Germinal center (tissue), 1 donor: Measurements from ENCODE around the gene SH3PXD2A.

ENCODE experiments used
- DNase-seq: peaks from one replicate; pipeline ENCODE4 v3.0.0; 2012; ENCODE audit warnings: mixed read lengths, low spot score

The SH3PXD2A gene

DNA sequence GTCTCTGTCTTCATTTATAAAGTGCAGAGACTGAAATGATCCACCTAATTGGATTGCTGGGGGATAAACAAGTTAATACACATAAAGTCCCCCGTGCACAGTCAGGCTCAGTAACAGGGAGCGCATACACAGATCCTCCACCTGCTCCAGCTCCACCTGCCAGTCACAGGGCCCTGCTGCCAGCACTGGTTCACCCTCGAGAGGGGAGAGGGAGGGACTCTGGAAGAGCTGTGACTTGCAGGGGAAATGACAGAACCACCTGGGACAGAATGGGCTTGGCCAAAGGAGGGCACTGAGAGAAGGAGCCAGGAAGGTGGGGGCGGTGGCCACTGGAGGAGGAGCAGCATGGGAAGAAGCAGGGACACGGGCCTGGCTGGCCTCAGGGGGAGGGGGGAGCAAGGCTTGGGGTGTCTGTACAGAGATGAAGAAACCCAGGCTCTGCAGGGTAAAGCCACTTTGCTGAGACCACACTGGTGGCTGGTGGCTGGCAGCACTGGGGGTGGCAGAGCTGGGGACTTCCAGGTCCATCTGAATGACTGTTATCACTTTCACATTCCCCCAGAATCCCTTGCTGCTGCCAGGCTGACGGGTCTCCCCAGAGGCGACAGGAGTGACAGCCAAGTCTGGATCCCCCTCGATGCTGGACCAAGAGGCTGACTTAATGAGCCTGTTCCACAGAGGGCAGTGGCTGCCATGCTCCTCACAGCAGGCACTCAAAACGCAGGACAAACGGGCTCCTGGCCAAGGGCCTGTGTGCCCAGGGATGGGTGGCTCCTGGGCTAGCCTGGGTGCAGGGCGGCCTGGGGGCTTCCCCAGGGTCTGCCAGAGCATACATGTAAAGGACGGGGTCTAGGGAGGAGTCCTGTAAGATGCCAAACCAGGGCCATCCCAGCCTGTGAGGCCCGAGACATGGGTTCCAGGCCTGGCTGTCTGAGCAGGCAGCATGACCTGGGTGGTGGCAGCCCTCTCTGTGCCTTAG, 151.1 kb downstream of the SH3PXD2A start:
- DNase-seq = no peak

DNA sequence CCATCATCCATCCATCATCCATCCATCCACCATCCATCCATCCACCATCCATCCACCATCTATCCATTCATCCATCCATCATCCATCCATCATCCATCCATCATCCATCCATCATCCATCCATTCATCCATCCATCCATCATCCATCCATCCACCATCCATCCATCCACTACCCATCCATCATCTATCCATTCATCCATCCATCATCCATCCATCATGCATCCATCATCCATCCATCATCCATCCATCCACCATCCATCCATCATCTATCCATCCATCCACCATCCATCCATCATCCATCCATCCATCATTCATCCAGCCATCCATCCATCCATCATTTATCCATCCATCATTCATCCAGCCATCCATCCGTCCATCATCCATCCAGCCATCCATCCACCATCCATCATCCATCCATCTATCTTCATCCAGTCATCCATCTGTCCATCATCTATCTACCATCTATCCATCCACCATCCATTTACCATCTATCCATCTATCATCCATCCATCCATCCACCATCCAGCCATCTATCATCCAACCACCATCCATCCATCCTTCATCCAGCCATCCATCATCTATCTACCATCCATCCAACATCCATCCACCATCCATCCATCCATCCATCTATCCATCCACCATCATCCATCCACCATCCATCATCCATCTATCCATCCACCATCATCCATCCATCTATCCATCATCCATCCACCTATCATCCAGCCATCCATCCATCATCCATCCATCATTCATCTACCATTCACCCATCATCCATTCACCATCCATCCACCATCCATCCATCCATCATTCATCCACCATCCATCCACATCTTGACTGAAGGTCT, 153.8 kb downstream of the SH3PXD2A start:
- DNase-seq = no peak

DNA sequence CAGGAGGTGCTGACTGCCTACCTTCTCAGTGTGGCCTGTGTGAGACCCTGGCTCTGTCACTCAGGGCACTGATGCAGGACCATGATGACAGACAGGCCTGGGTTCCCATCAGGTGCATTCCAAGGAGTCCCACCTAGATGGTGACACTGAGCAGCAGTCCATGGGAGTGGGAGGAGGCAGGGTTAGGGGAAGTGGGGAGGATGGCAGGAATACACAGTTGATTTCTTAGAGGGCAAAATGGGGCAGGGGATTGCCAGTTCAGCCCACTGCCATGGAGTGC, 155.0 kb downstream of the SH3PXD2A start:
- DNase-seq = no peak

DNA sequence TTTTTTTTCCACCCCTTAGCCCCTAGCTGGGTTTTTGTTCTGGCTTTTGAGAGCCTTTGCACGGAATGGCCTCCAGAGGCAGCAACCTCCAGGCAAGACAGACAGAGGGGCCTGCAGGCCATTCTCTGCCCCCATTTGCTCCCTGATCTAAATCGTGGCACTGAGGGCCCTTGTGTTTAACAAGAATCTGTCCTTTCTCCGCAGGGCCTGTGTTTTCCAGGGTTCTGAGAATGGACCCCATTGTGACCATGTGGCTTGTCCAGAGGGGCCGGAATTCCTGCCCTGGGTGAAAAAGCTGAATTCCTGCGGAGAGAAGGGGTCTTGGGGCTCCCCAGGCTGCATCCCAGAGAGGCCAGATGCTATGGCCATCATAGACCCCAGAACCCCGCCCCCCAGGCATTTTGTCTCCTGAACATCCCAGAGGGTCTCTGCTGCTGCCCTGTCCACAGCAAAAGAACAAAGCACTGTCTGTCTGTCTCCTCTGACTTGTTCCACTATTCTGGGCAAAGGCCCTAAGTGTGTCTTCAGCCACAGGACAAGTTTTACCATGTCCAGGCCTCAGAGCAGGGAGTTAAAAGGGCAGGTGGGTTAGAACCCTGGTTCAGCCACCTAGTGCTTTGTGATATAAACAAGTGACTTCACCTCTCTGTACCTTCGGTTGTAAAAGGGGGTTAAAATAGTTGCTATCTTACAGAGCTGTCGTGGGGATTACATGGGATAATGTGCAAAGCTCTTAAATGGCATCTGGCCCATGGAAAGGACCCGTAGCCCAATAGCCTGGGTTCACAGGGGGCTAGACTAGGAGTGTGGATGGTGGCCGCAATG, 155.6 kb downstream of the SH3PXD2A start:
- DNase-seq = no peak

DNA sequence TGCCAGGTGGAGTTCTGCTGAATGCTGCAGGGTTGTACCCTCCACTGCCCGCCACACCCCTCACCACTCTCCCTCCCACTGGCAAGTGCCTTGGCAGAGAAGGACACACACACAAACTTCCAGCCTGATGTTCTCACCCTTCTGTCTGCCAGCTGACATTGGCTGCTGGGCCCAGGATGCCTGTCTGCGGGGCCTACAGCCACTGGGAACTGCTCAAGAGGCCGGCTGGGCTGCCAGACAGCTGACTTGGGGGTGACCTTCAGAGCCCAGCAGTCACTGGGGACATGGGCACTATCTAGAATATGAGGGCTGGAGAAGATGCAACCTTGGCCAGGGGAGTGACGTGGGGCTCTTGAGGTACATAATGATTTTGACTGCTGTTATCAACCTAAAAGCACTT, 157.1 kb downstream of the SH3PXD2A start:
- no peak for DNase-seq

DNA sequence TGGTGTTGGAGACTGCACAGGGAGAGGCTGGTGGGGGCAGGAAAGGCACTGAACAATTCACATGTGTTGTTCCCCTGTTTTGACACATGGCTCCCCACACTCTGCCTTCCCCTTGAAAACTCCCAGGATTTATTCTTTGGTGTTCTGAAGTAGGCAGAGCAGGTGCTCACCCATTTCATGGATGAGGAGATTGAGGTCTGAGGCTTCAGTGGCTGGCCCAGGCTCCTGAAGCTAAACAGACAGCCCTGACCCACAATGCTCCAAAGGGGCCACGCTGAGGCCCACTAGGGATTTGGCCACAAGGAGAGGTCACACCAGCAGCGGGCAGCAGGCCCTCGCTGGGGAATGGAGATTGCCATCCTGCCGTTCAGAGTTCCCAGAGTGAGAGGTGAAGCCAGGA, 157.6 kb downstream of the SH3PXD2A start:
- DNase-seq = no peak

DNA sequence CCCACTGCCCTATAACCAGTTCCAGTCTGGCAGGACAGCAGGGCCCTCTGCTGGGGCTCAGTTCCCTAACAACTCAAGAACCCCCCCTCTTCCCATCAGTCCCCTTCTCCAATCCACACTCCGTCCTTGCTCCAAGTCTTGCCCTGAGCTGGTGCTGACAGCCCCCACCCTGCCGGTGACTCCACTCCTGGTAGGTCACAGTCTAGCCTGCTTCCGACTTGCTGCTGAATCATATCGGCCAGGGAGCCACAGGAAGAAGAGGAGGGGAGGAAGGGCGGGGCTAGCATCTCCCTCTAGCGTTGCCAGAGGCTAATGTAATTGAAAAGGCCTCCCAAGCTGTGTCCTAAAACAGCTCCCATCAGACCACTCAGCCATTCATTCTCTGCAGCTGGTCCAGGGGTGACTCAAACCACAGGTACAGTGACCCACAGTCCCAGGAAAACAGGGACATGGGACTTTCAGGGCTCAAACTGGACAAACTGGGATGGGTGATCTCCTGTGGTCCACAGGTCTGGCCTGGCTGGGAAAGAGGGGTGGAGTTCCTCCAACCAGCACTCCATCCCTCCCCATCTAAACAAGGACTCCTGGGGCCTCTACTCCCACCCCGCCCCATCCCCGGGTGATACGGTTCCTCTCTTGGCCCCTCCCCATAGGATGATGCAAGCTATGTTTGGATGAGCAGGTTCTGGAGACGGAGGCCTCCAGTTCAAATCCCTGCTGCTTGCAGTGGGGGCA, 158.8 kb downstream of the SH3PXD2A start:
- DNase-seq = peak; percentile 65

DNA sequence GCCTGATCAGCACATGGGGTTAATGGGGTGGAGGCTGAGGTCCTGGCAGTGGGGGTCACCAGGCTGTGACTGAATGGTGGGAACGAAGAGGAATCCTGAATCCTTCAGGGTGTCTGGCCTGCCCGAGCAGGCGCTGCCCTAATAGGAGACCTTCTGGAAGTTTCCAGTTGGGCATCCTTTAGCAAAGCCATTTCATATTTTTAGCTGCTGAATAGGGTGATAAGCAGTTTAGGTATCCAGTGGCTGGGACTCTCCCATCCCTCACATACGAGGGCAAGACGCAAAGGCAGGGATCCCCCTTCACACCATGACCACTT, 159.3 kb downstream of the SH3PXD2A start:
- DNase-seq = no peak

DNA sequence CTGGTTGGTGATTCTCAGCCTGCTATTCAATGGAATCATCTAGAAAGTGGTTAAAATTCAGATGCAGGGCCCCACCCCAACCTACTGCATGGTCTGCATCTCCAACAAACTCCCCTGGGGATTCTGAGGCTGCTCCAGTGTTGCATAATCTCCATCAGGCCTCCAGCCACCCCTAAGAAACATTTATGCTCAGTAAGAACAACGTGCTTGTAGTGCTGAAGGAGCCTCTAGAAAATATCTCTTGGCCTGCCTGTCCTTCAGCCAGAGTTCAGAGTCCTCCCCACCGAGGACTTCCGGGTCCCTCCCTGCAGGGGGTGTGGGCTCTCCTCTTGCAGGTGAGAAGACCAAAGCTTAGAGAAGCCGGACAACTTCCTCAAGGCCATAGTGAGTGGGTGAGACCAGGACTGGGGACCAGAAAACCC, 159.8 kb downstream of the SH3PXD2A start:
- no peak for DNase-seq

DNA sequence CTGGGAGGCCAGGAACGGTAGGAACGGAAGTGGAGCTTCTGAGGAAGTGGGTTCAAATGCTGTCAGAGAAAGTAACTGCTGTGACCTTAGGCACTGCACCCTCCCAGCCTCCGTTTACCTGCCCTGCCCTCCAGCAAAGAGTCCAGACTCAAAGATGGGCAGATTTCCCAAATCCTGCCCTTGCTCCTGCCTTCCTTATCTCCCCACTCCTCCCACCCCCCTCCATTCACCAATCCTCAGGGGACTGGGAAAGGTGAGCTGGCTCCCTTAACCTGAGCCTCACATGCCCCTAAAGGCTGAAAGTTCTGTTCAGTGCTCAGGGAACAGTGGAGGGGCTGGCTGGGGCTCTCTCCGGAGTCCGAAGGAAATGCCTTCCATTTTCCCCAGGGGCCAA, 161.6 kb downstream of the SH3PXD2A start:
- no peak for DNase-seq

DNA sequence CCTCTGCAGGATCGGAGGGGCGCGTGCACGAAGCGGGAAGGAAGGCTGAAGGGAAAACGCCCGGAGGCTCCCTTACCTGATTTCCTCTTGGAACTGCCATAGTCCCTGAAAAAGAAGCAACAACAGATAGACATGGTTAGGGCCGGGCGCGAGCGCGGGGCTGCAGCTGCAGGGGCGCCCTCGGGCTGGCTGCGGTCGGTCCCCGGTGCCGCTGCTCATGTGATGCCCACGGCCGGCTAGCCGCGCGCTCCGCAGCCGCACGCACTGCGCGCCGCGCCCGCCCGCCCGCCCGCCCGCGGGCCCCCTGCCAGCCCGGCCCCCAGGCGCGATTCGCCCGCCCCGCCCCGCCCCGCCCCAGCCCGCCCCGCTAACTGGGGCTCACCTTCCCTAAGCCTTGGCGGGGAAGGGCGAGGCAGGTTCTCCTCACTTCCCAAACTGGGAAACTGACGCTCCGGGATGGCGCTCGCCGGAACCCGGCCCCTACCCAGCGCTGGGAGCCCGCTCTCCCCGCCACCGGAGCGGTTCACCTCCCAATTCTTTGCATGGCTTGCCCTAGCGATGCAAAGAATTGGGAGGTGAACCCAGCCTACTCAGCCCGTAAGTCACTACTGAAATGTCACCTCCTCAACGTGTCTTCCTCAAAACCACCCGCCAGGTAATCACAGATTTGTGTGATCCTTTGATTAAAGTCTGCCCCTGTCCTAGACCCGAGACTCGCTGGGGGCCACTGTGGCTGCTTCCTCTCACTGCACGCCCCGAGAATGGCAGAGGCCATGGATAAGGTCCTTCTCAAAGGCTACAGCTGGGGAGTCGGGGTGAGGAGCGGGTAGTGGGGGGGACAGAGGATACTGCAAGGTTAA, 162.2 kb downstream of the SH3PXD2A start:
- DNase-seq = peak; percentile 71

DNA sequence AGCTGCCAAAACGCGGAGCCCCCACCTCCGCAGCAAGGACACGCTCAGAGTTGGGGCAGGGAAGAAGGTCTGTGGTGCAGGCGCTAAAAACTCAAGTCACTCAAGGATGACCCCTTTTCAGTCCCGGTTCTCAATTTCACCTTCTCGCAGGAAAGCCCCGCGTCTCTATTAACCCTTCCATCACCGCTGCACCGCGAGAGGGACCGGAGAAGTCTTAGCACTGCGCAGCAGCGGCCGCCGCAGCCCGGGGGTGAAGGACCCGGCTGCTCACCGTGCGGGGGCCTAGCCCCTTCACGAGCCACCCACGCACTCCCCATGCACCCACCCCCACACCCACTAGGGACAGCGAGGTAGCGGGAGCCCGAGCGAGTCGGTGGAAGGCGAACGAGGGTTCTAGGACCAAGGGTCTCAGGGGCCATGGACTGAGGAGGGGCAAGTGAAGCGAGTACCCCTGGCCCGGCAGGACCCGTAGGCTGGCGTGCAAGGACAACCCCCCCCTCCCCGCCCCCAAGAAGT, 162.9 kb downstream of the SH3PXD2A start:
- DNase-seq = peak; percentile 58

DNA sequence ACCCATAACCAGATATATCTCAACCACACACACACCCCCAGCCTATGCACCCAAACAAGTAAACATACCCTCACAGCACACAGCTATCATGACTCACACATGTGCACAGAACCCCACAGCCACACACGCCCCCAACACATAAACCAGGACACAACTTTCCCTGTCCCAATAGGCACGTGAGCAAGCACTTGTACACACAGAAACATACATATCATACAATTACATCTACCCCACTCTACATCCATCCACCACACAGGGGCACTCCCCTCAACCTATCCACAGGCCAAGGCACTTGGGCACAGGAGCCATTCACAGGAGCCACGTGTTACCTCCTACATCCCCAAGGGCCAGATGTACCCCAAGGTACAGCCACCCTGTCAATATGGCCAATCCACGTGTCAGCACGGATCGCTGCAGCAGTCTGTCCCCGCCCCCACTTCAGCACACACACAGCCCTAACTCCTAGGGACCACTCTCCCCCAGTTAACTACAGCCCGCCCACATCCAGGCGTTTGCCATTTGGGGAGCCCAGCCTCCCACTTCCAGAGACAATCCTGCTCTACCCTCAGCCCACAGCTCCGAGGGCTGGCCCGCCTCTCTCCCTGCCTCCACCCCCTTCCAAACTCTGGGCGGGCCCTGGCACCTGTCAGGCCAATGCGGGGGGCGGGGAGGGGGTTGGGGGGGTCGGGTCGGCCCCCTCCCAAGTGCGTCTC, 163.5 kb downstream of the SH3PXD2A start:
- peak; percentile 36 for DNase-seq

DNA sequence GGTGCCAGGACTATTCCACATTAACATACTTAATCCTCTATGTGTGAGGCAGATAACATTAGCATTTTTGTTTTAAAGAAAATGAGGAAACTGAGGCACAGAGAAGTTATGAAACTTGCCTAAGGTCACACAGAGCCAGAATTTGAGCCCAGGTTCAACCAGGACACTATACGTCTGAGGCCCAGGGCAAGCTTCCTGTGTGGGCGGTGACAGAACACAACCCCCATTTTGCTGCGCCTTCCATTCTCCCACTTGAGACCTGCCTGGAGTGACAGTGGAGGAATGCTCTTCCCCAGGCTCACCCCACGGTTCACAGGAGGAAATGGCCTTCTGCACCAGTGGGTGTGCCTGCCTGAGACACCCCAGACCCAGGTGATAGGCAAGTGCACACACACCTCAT, 164.1 kb downstream of the SH3PXD2A start:
- no peak for DNase-seq

DNA sequence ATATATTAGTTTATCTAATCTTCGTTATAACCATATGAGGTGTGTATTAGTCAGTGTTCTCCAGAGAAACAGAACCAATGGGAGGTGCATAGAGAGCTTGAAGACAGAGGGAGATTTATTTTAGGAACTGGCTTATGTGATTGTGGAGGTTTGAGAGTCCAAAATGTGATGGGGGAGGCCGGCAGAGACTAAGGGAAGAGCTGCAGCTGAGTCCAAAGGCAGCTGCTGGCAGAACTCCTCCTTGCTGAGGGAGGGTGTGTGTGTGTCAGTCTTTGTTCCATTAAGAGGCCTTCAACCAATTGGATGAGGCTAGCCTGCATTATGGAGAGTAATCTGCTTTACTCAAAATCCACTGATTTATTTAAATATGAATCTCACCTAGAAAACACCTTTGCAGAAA, 165.1 kb downstream of the SH3PXD2A start:
- no peak for DNase-seq

DNA sequence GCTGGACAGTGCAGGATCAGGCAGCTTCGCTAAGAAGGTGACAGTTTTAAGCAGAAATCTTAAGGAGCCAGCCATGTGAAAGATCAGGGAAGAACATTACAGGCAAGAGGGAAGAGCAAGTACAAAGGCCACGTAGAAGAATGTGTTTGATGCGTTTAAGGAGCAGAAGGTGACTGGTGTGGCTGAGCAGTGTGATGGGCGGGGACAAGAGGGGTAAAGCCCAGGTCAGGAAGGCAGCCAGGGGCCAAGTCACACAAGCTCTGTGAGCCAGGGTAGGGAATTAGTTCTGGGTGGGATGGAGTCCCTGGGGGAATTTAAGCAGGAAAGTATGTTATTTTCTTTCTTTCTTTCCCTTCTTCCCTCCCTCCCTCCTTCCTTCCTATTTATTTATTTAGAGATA, 166.9 kb downstream of the SH3PXD2A start:
- no peak for DNase-seq

DNA sequence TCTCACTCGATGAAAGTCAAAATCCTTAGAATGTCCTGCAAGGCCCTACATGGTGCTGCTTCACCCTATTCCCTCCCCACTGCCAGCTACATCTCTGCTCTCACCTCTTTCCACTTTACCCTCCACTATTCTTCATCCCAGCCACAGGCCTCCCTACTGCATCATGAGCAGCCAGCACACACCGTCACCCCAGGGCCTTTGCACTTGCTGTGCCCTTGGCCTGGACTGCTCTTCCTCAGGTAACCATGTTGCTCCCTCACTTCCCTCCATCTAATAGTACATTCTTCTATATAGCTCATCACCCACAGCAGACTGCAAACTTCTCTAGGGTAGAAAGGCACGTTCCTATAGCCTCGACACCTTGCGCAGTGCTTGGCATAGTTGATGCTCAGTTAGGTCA, 167.7 kb downstream of the SH3PXD2A start:
- DNase-seq = no peak

DNA sequence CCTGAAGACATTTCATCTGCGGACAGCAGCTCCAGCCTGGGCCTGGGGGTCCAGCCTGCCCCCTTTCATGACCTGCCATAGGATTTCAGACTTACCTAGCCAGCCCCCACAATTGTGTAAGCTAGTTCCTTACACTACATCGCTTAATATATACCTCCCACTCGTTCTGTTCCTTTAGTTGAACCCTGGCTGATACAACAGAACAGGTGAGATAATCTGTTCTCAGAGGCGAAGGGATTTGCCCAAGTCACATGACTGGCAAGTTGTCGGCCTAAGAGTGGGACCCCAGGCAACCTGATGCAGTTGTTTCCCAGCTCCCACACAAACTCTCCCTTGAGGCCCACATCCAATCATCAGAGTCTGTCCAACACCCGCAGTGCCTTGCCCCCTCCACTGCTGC, 168.2 kb downstream of the SH3PXD2A start:
- DNase-seq = no peak

DNA sequence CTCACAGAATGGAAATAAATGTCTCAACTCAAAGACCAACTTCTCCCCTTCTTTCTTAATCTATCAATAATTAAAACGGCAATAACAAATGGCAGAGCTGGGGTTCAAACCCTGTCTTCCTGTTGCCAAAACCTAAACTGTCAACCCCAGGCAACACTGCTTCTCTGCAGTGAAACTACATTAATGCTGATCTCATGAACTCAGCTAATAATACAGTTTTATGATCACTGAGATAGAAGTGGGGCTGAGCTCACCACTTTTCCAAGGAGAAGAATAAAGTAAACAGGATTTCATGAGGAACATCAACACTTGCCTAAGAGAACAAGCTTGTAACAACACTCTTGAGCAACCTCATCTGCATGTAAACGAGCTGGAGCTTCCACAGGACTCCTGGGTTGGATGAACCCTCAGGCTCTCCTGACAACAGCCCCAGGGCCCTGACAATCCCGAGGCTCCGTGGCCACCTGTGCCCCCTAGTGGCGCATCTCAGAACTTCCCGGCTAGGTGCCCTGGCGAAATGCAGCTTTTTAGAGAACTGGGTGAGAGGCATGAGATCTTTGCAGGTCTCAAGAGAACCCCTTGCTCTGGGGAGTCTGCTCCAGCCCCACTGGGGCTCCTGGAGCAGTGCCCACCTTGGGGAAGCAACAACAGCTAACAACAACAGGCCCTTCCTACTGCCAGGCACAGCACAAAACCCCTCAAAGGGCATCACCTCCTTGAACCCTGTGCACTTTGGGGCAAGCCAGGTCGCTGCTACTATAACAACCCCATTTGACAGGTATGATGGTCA, 169.3 kb downstream of the SH3PXD2A start:
- peak; percentile 87 for DNase-seq
